Upper lobe of right lung (tissue), 1 donor: ENCODE data around the gene PRICKLE1. TPM values are rescaled to one million over a fixed set of nuclear protein-coding genes. Genes with fewer than 3 reads are reported as not detected.

Source experiments
- ATAC-seq: fragments of 200-7000 bp; cut with Tn5 transposase; one replicate; pipeline ENCODE4 v1.9.1; 2020; ENCODE audit warnings: mild to moderate bottlenecking, moderate library complexity
- DNase-seq: peaks from one replicate; pipeline ENCODE4 v3.0.0-alpha.2; 2020
- H3K27ac ChIP-seq: fragments of 200-600 bp; one replicate; pipeline ENCODE4 v1.8.0; 2022
- H3K27me3 ChIP-seq: fragments of 200-600 bp; one replicate; pipeline ENCODE4 v1.8.0; 2022; ENCODE audit warnings: mild to moderate bottlenecking
- H3K36me3 ChIP-seq: fragments of 200-600 bp; one replicate; pipeline ENCODE4 v1.8.0; 2022
- H3K4me1 ChIP-seq: fragments of 200-600 bp; one replicate; pipeline ENCODE4 v1.8.0; 2022
- H3K4me3 ChIP-seq: fragments of 200-600 bp; one replicate; pipeline ENCODE4 v1.8.0; 2022; ENCODE audit warnings: mild to moderate bottlenecking
- H3K9me3 ChIP-seq: fragments of 200-600 bp; one replicate; pipeline ENCODE4 v1.8.0; 2022
- intact Hi-C: fragments of 100-400 bp; cut with DNase I; formaldehyde crosslinking; loops from one replicate; pipeline ENCODE4 v1.11.0; 2022
- long read RNA-seq: library from polyadenylated mRNA; unstranded; transcript quantifications from one replicate; pipeline ENCODE4 v2.0.0, GENCODE V29; 2021
- total RNA-seq: library from RNA; stranded (reverse); fragmentation: NEBNext Ultra II Directional; extraction: Animal tissue kit (Norgen Biotek cat#: 25700); gene quantifications from one replicate; pipeline ENCODE4 v1.2.1, GENCODE V29; 2021
- TF ChIP-seq, protein P1 (sequence below): fragments of 200-600 bp; IDR thresholded peaks from one replicate; pipeline ENCODE4 v1.8.0; 2022; ENCODE audit warnings: antibody characterized with exemption
- donor health status: DM: no; HTN: yes; CAD: no; lungs with severe emphysema.

The PRICKLE1 gene
- total RNA-seq = 18.4 TPM
- long read RNA-seq, full-length matches to known transcripts = 7 of 14 reads
- long read RNA-seq, partial matches to known transcripts = 4 of 14 reads
- long read RNA-seq, other reads (novel, unspliced or antisense) = 3 of 14 reads

DNA sequence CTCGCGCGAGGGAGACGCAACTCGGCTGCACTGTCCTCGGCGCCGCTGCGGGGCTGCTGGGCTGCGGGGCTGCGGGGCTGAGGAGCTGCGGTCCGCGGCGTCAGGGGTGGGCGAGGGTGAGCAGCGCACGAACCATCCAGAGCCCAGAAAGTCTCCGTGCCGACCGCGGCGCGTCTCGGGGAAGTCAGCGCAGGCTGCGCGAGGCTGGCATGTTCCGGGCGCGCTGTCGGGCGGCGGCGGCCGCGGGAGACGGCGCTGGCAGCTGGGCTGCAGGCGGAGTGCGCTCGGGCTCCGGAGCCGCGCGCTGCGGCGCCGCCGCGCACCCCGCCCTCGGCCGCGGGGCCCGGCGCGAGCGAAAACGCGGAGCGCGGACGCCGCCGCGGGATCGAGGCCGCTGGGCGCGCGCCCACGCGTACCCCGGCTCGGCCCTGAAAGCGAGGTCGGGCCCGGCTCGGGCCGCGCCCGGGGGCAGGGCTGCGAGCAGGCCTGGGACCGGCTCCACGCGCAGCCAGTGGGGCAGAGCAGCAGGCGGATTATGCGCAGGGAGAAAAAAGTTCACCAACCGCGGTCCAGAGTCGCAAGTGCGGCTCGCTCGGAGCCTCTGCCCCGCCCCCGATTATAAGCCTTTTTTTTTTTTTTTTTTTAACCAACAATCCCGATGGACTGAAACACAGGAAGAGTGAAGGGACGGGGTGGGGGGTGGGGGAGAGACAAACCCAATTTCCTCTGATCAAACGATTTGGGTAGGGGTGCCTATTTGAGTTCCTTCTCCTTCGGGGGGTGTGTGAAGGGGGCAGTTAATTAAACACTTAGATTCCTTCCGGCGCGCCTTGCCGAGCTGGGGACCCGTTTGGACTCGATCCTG lies at the start of gene PRICKLE1:
Gene PRICKLE1, minus strand, starts transcription at position 282 of the 865 bp plus-strand sequence. CDS start 117,230 bp downstream, outside the sequence.
- Histone ChIP-seq H3K4me1 (peaks cover 30% of the 10 kb centered on the region), H3K27ac (peak within 1 kb of the TSS; percentile 70), H3K4me3 (peak within 1 kb of the TSS; percentile 82), H3K36me3 (no peaks in the 10 kb centered on the region), H3K9me3 (no peaks in the 10 kb centered on the region), H3K27me3 (peaks cover 10% of the 10 kb centered on the region)
- DNase-seq (peak; percentile 75), ATAC-seq (peak; percentile 91)
- intact Hi-C loops = no loop called here
- TF ChIP-seq, protein P1, sequence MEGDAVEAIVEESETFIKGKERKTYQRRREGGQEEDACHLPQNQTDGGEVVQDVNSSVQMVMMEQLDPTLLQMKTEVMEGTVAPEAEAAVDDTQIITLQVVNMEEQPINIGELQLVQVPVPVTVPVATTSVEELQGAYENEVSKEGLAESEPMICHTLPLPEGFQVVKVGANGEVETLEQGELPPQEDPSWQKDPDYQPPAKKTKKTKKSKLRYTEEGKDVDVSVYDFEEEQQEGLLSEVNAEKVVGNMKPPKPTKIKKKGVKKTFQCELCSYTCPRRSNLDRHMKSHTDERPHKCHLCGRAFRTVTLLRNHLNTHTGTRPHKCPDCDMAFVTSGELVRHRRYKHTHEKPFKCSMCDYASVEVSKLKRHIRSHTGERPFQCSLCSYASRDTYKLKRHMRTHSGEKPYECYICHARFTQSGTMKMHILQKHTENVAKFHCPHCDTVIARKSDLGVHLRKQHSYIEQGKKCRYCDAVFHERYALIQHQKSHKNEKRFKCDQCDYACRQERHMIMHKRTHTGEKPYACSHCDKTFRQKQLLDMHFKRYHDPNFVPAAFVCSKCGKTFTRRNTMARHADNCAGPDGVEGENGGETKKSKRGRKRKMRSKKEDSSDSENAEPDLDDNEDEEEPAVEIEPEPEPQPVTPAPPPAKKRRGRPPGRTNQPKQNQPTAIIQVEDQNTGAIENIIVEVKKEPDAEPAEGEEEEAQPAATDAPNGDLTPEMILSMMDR = no peak

DNA sequence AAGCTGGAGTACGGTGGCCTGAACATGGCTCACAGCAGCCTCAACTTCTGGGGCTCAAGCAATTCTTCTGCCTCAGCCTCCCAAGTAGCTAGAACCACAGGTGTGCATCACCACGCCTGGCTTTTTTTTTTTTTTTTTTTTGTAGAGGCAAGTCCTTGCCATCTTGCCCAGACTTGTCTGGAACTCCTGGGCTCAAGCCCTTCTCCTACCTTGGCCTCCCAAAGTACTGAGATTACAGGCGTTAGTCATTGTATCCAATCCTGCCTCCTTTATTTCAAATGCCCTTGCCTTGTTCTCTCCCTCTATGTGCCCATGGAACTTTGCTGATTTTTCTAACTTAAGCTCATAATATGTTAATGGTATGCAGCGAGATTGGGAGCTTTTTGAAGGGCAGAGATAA lies 49.2 kb upstream of the PRICKLE1 start:
- ATAC-seq (no peak), DNase-seq (no peak)
- Histone ChIP-seq H3K4me3 (no peak overlapping the region), H3K36me3 (no peaks in the 10 kb centered on the region), H3K27me3 (no peaks in the 10 kb centered on the region), H3K4me1 (no peaks in the 10 kb centered on the region), H3K27ac (no peak overlapping the region), H3K9me3 (no peaks in the 10 kb centered on the region)
- TF ChIP-seq, protein P1 = no peak
- intact Hi-C loops = no loop called here

DNA sequence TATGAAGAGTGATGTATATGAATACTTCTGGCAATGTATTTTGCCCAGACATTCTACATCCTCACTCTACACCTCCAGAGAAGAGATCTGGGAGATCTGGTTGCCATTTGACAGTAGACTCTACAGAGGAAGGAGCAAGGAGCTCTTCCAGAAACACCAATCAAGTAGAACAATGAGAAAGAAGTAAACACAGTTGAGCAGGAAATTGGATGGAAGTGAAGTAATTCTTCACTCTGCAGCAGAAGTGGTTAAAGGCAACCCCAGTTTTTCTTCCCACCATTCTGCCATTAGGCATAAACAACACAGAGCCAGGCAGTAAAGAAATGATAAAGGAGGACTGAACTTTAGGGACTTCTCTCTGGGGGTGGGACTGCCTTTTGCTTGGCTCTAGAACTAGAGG lies 48.5 kb upstream of the PRICKLE1 start:
- Histone ChIP-seq H3K27ac (no peak overlapping the region), H3K4me3 (no peak overlapping the region), H3K36me3 (no peaks in the 10 kb centered on the region), H3K27me3 (no peaks in the 10 kb centered on the region), H3K4me1 (no peaks in the 10 kb centered on the region), H3K9me3 (no peaks in the 10 kb centered on the region)
- TF ChIP-seq, protein P1 = no peak
- ATAC-seq (no peak), DNase-seq (no peak)
- intact Hi-C loops = no loop called here

DNA sequence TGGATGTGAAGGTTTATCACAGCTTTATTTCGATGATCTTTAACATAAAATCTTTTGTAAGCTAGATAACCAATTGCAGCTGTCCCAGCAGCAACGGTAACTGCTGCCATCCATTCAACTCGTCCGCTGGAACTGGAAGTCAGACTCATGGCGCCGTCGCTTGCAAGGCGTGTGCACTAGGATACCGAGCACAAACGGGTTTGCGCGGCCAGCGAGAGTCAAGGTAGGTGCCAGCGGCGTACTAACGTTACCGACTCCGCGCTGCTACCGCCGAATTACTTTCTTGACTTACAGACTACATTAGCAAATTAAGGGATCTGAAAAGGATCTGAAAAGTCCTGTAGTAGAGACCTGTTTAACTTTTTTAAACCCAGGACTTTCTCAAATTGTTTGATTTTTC lies 47.4 kb upstream of the PRICKLE1 start:
- TF ChIP-seq, protein P1 = no peak

DNA sequence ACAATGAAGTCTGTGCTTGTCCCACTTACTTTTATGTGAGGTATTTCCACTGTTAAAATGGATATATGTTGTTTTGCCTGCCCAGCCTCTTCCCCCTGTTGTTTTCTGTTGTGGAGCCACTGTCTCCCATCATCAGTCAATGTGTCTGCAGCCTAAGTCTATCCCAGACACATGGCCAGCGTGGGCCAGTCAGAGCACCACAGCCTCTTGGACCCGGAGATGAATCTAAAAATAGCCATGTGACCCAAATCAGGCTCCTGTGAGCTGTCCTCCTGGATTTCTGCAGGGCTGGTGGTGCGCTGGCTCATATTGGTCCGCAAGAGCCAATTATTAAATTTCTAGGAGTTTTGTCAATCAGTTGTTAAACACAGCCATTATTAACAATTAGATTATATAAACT lies 44.0 kb upstream of the PRICKLE1 start:
- no peaks in the 10 kb centered on the region for H3K36me3 ChIP-seq
- DNase-seq (no peak), ATAC-seq (no peak)
- TF ChIP-seq, protein P1 = no peak
- H3K27me3 ChIP-seq = no peaks in the 10 kb centered on the region
- H3K4me1 ChIP-seq = no peaks in the 10 kb centered on the region
- no peaks in the 10 kb centered on the region for H3K9me3 ChIP-seq
- no peak overlapping the region for H3K27ac ChIP-seq
- no peak overlapping the region for H3K4me3 ChIP-seq
- intact Hi-C loops = no loop called here

More for the DNA sequence above, 47.4 kb upstream of the PRICKLE1 start:
- Histone ChIP-seq H3K4me3 (no peak overlapping the region), H3K4me1 (no peaks in the 10 kb centered on the region), H3K36me3 (no peaks in the 10 kb centered on the region), H3K9me3 (no peaks in the 10 kb centered on the region), H3K27ac (no peak overlapping the region), H3K27me3 (no peaks in the 10 kb centered on the region)
- ATAC-seq (no peak), DNase-seq (no peak)
- intact Hi-C loops = no loop called here
